Liver (tissue), 9 donors: Measurements from ENCODE around the gene SLC22A31. TPM values are rescaled to one million over a fixed set of nuclear protein-coding genes. Genes with fewer than 3 reads are reported as not detected.

Source experiments
- DNase-seq: peaks from one replicate; pipeline ENCODE4 v3.0.0-alpha.2; 2017; ENCODE audit warnings: low spot score
- H3K27ac ChIP-seq, 2 donors: one replicate each; pipeline ENCODE4 v1.7.0; 2013; ENCODE audit warnings: inconsistent platforms in 2 of 2, low read length in 2 of 2, control low read depth in 1 of 2, low read depth in 1 of 2, mild to moderate bottlenecking in 1 of 2
- H3K27me3 ChIP-seq, 4 donors: one replicate each; pipeline versions ENCODE4 v1.6.1 to v1.7.0; 2013; ENCODE audit warnings: low read length in 3 of 4, inconsistent platforms in 1 of 4, mild to moderate bottlenecking in 1 of 4, moderate library complexity in 1 of 4; ENCODE audit not compliant: control insufficient read depth in 4 of 4, insufficient read depth in 4 of 4
- H3K36me3 ChIP-seq, 4 donors: one replicate each; pipeline versions ENCODE4 v1.6.1 to v1.7.0; 2013; ENCODE audit warnings: low read length in 3 of 4, mild to moderate bottlenecking in 3 of 4, low read depth in 1 of 4, moderate library complexity in 1 of 4; ENCODE audit not compliant: control insufficient read depth in 4 of 4, insufficient read depth in 3 of 4
- H3K4me1 ChIP-seq, 4 donors: one replicate each; pipeline versions ENCODE4 v1.6.1 to v1.7.0; 2013; ENCODE audit warnings: low read length in 3 of 4, mild to moderate bottlenecking in 3 of 4, moderate library complexity in 1 of 4; ENCODE audit not compliant: control insufficient read depth in 4 of 4, insufficient read depth in 4 of 4
- H3K4me3 ChIP-seq, 3 donors: one replicate each; pipeline versions ENCODE4 v1.6.1 to v1.7.0; 2013; ENCODE audit warnings: low read length in 3 of 3, control low read depth in 1 of 3, low read depth in 1 of 3, mild to moderate bottlenecking in 1 of 3
- H3K9ac ChIP-seq, 2 donors: one replicate each; pipeline ENCODE4 v1.7.0; 2013; ENCODE audit warnings: low read length in 2 of 2, mild to moderate bottlenecking in 2 of 2, moderate library complexity in 2 of 2, control low read depth in 1 of 2, low read depth in 1 of 2
- H3K9me3 ChIP-seq, 4 donors: one replicate each; pipeline versions ENCODE4 v1.6.1 to v1.7.0; 2013; ENCODE audit warnings: low read length in 3 of 4; ENCODE audit not compliant: control insufficient read depth in 4 of 4
- CTCF ChIP-seq: fragments of 150-350 bp; IDR thresholded peaks from 2 replicates; pipeline ENCODE4 v1.5.1; 2017; ENCODE audit warnings: improper control_type of control experiment, low read depth, low read length; ENCODE audit not compliant: missing input control
- EGR1 ChIP-seq, 2 donors: IDR thresholded peaks; 2 replicates each; pipeline ENCODE4 v1.6.1; 2016 to 2018; ENCODE audit warnings: antibody characterized with exemption in 2 of 2, low read depth in 2 of 2
- FOXA1 ChIP-seq: IDR thresholded peaks from 2 replicates; pipeline ENCODE4 v1.6.1; 2016; ENCODE audit warnings: antibody characterized with exemption
- FOXA2 ChIP-seq: IDR thresholded peaks from 2 replicates; pipeline ENCODE4 v1.6.1; 2016; ENCODE audit warnings: antibody characterized with exemption
- GABPA ChIP-seq, 2 donors: IDR thresholded peaks in 1 of 2; conservative IDR thresholded peaks in 1 of 2; 2 replicates each; pipeline ENCODE4 v1.6.1; 2016; ENCODE audit warnings: antibody characterized with exemption in 2 of 2, mild to moderate bottlenecking in 1 of 2, moderate library complexity in 1 of 2
- HNF4A ChIP-seq, 2 donors: conservative IDR thresholded peaks; 2 replicates each; pipeline ENCODE4 v1.6.1; 2016; ENCODE audit warnings: antibody characterized with exemption in 2 of 2, mild to moderate bottlenecking in 2 of 2
- HNF4G ChIP-seq: IDR thresholded peaks from 2 replicates; pipeline ENCODE4 v1.6.1; 2016; ENCODE audit warnings: antibody characterized with exemption
- JUND ChIP-seq, 2 donors: IDR thresholded peaks; 2 replicates each; pipeline ENCODE4 v1.6.1; 2016; ENCODE audit warnings: antibody characterized with exemption in 2 of 2
- MAX ChIP-seq: IDR thresholded peaks from 2 replicates; pipeline ENCODE4 v1.6.1; 2016; ENCODE audit warnings: antibody characterized with exemption
- NR2F2 ChIP-seq: IDR thresholded peaks from 2 replicates; pipeline ENCODE4 v1.6.1; 2016; ENCODE audit warnings: antibody characterized with exemption
- RAD21 ChIP-seq, 2 donors: IDR thresholded peaks; 2 replicates each; pipeline ENCODE4 v1.6.1; 2016; ENCODE audit warnings: antibody characterized with exemption in 2 of 2, mild to moderate bottlenecking in 2 of 2
- REST ChIP-seq: IDR thresholded peaks from 2 replicates; pipeline ENCODE4 v1.6.1; 2016; ENCODE audit warnings: antibody characterized with exemption, mild to moderate bottlenecking
- RXRA ChIP-seq, 2 donors: IDR thresholded peaks; 2 replicates each; pipeline ENCODE4 v1.6.1; 2017 to 2018; ENCODE audit warnings: antibody characterized with exemption in 2 of 2, mild to moderate bottlenecking in 1 of 2
- SP1 ChIP-seq: IDR thresholded peaks from 2 replicates; pipeline ENCODE4 v1.6.1; 2018; ENCODE audit warnings: antibody characterized with exemption, mild to moderate bottlenecking
- TAF1 ChIP-seq: conservative IDR thresholded peaks from 2 replicates; pipeline ENCODE4 v1.6.1; 2016; ENCODE audit warnings: antibody characterized with exemption, mild to moderate bottlenecking
- YY1 ChIP-seq: IDR thresholded peaks from 2 replicates; pipeline ENCODE4 v1.6.1; 2016; ENCODE audit warnings: antibody characterized with exemption, mild to moderate bottlenecking
- WGBS: extraction: QIAGEN DNeasy Blood & Tissue Kit; methylation state at CpG from one replicate; pipeline ENCODE4 v1.1.7; 2013; 5-methylcytosine and 5-hydroxymethylcytosine counted together
- polyA plus RNA-seq, 2 donors: library from polyadenylated mRNA; stranded (reverse) in 1 of 2; unstranded in 1 of 2; fragments of 200-250 nt in 1 of 2; fragments of >200 nt in 1 of 2; fragmentation: Nextera tagmentation in 1 of 2; extraction: Ambion mirVana in 1 of 2; gene quantifications; one replicate each; pipeline versions ENCODE4 v1.2.1 to v1.2.3, GENCODE V29; 2013 to 2015
- total RNA-seq, 2 donors: library from RNA; depleted of rRNA; stranded (reverse); fragments of >200 nt; gene quantifications; one replicate each; pipeline ENCODE4 v1.2.3, GENCODE V29; 2014
- TF ChIP-seq, protein P1 (sequence below): IDR thresholded peaks from 2 replicates; pipeline ENCODE4 v1.6.1; 2016; ENCODE audit warnings: antibody characterized with exemption
- donor health status: healthy.
- donor health status: healthy.
- donor health status: healthy.
- donor health status: healthy.
- donor health status: healthy.

Gene SLC22A31
- total and polyA plus RNA-seq, 4 donors = 0.15 to 0.50 (median 0.48) TPM; not detected in 1

DNA sequence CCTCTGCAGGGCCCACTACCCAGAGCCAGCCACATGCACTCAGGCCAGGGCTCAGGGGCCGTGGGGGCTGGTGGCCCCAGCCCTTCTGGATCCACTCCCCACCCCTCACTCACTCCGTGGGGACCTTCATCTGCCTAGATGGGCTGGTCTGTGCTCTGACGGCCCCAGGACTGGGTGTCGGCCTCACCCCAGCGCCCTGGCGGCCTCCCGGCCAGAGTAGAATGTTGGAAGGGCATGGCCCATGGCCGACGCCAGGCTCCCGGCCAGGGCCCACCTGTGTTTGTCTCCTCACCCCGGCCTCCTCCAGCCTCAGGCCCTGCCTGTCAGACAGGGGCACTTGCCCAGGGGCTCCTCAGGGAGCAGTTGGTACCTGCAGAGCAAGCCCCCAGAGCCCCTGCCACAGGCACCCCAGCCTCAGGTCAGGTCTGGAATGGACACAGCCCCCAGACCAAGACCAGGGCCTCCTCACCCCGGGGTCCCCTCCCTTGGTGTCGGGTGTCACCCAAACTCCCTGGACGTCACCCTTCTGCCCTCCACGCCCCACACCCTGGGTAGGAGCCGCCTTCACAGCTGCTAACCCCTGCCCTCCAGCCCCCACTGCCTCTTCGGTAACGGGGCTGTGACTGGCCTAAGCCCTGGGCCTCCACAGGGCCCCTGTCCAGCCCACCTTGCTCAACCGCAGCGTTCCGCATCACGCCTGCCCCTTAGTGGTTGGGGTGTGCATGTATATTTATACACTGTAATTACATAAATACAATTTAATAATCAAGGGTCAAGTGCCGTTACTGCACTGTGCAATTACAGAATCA, 31.8 kb downstream of the SLC22A31 start (continued):
- TF ChIP-seq GABPA (IDR thresholded peaks at IDR 0.05 in 1 of 2, conservative IDR thresholded peaks at IDR 0.05 in 1 of 2) = no peak

- no peaks in the 10 kb centered on the region for H3K9me3 ChIP-seq
- peak; percentile 94 for DNase-seq
- peaks cover 0 to 3% (median 0%) of the 10 kb centered on the region in 4 donors for H3K27me3 ChIP-seq
- TF ChIP-seq, protein P1, sequence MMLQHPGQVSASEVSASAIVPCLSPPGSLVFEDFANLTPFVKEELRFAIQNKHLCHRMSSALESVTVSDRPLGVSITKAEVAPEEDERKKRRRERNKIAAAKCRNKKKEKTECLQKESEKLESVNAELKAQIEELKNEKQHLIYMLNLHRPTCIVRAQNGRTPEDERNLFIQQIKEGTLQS = no peak
- peak; percentile 92 to 96 for TF ChIP-seq RAD21 (IDR thresholded peaks at IDR 0.05)
- TF ChIP-seq SP1 = no peak
- no peak for TF ChIP-seq FOXA1
- TF ChIP-seq CTCF = peak; percentile 70
- TF ChIP-seq RXRA (IDR thresholded peaks at IDR 0.05) = peak in 1 of 2 donors; percentile 9
- no peak for TF ChIP-seq YY1
- WGBS = 12% methylated on average over 18 of the region's 18 CpGs
- H3K4me1 ChIP-seq = peaks cover 3 to 14% (median 7%) of the 10 kb centered on the region in 4 donors
- no peaks in the 10 kb centered on the region for H3K36me3 ChIP-seq
- H3K27ac ChIP-seq = no peak overlapping the region
- no peak overlapping the region for H3K4me3 ChIP-seq
- H3K9ac ChIP-seq = no peak overlapping the region
Observed at GRCh38 chr16:89167425-89167941, 32.9 kb downstream of the SLC22A31 start.

DNA sequence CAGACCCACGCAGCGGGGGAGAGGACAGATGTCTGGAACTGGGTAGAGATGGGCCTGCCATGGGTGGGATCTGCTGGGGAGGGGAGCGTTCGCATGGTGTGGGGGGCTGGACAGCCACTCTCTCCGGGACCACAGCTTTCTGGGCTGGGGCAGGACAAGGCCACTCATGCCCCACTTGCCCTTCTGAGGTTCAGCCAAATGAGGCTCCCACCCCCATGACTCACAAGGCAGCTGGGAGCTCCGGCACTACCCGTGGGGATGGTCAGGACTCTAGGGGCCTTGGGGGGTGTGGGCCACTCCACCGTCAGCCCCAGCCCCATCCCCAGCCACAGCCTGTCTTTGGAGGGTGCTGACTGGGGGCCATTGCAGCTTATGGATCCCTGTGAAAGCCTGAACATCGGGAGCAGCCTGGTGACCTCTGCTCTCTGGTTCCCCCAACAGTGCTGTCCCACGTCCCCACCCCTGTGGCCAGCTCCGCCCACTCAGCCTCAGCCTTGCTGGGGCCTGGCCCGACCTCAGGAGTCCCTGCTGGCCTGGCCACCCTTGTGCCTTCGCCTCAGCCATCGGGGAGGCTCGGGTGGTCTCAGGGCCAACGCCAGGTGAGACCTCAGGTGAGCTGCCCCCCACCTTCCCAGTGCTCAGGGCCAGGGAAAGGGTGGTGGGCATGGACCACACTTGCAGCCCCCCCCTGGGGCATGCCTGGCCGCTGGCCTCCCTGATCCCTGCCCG, 33.5 kb downstream of the SLC22A31 start:
- peaks cover 0 to 3% (median 0%) of the 10 kb centered on the region in 4 donors for H3K27me3 ChIP-seq
- no peak overlapping the region for H3K4me3 ChIP-seq
- peaks cover 3 to 13% (median 7%) of the 10 kb centered on the region in 4 donors for H3K4me1 ChIP-seq

More for the DNA sequence above, 33.5 kb downstream of the SLC22A31 start:
- TF ChIP-seq EGR1 (IDR thresholded peaks at IDR 0.05; ENCODE audit: low read depth in 2 of 2) (no peak), FOXA2 (no peak), FOXA1 (no peak), GABPA (IDR thresholded peaks at IDR 0.05 in 1 of 2, conservative IDR thresholded peaks at IDR 0.05 in 1 of 2) (no peak), CTCF (no peak), SP1 (no peak), HNF4G (no peak), JUND (IDR thresholded peaks at IDR 0.05) (no peak), NR2F2 (no peak), TAF1 (no peak), YY1 (no peak), HNF4A (conservative IDR thresholded peaks at IDR 0.05) (no peak), REST (no peak), MAX (no peak), RXRA (IDR thresholded peaks at IDR 0.05) (no peak), RAD21 (IDR thresholded peaks at IDR 0.05) (no peak)
- TF ChIP-seq, protein P1 = no peak
- no peak overlapping the region for H3K27ac ChIP-seq
- no peak overlapping the region for H3K9ac ChIP-seq
- H3K36me3 ChIP-seq = no peaks in the 10 kb centered on the region
- DNase-seq = no peak
- H3K9me3 ChIP-seq = no peaks in the 10 kb centered on the region
- WGBS = 62% methylated on average over 18 of the region's 18 CpGs
